ACC112 (cell line): ENCODE measurements around the gene MYO7B.

Source experiments
- H2AFZ ChIP-seq: fragments of 200-600 bp; sonication (generic); one replicate; pipeline ENCODE4 v1.6.0; 2017; ENCODE audit warnings: antibody characterized with exemption, low read length; ENCODE audit not compliant: unreplicated experiment
- H3K27ac ChIP-seq: fragments of 200-600 bp; sonication (generic); 2 replicates; pipeline ENCODE4 v1.5.1; 2014; ENCODE audit warnings: low read depth, mild to moderate bottlenecking, antibody characterized with exemption, low read length, moderate library complexity
- H3K27me3 ChIP-seq: fragments of 200-600 bp; sonication (generic); 2 replicates; pipeline ENCODE4 v1.6.1; 2014; ENCODE audit warnings: mild to moderate bottlenecking, antibody characterized with exemption, low read length, moderate library complexity, mixed read lengths; ENCODE audit not compliant: insufficient read depth
- H3K36me3 ChIP-seq: fragments of 200-600 bp; sonication (generic); 2 replicates; pipeline ENCODE4 v1.6.1; 2016; ENCODE audit warnings: mild to moderate bottlenecking, antibody characterized with exemption, low read length, moderate library complexity, mixed read lengths; ENCODE audit not compliant: insufficient read depth
- H3K4me1 ChIP-seq: fragments of 200-600 bp; sonication (generic); one replicate; pipeline ENCODE4 v1.6.1; 2016; ENCODE audit warnings: low read length, mixed read lengths; ENCODE audit not compliant: insufficient read depth, unreplicated experiment, control insufficient read depth
- H3K4me3 ChIP-seq: fragments of 200-600 bp; sonication (generic); 2 replicates; pipeline ENCODE4 v1.5.1; 2014; ENCODE audit warnings: mild to moderate bottlenecking, low read depth, low read length
- H3K79me2 ChIP-seq: fragments of 200-600 bp; sonication (generic); one replicate; pipeline ENCODE4 v1.6.0; 2016; ENCODE audit warnings: low read length; ENCODE audit not compliant: control insufficient read depth, unreplicated experiment, insufficient read depth

The MYO7B gene

GRCh38 chr2:127551221-127551930 lies 15.9 kb downstream of the MYO7B start:
- Histone ChIP-seq H2AFZ (no peak overlapping the region), H3K79me2 (no peaks in the 10 kb centered on the region)

DNA sequence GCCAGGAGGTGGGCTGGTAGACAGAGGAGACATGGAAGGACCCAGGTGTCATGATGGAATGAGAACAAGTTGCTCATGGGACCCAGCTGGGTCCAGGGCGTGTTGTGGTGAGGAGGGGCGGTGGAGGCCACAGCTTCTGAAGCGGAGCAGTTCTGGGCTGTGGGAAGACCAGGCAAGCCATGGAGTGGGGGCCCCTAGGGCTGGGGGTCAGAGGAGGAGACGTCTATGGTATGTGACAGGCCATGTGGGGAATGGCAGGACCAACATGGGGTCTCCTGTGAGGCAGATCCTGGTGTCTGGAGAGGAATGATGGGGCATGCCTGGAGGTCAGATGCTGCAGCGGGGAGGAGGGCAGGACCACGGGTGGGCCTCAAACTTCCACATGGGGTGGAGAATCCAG lies 16.9 kb downstream of the MYO7B start:
- no peak overlapping the region for H3K27ac ChIP-seq
- H3K36me3 ChIP-seq = no peaks in the 10 kb centered on the region
- H3K79me2 ChIP-seq = no peaks in the 10 kb centered on the region
- H3K4me1 ChIP-seq = no peaks in the 10 kb centered on the region
- H3K27me3 ChIP-seq = peaks cover 21% of the 10 kb centered on the region
- H2AFZ ChIP-seq = no peak overlapping the region
- H3K4me3 ChIP-seq = no peak overlapping the region

More at GRCh38 chr2:127551221-127551930, 15.9 kb downstream of the MYO7B start:
- no peaks in the 10 kb centered on the region for H3K36me3 ChIP-seq
- H3K4me1 ChIP-seq = no peaks in the 10 kb centered on the region
- H3K4me3 ChIP-seq = no peak overlapping the region
- H3K27ac ChIP-seq = no peak overlapping the region
- H3K27me3 ChIP-seq = peaks cover 28% of the 10 kb centered on the region

- Histone ChIP-seq H3K27me3 (peaks cover 16% of the 10 kb centered on the region), H3K4me3 (no peak overlapping the region), H3K36me3 (no peaks in the 10 kb centered on the region), H3K27ac (no peak overlapping the region), H3K4me1 (no peaks in the 10 kb centered on the region), H3K79me2 (no peaks in the 10 kb centered on the region), H2AFZ (no peak overlapping the region)
Measured at GRCh38 chr2:127552846-127553245, 17.4 kb downstream of the MYO7B start.

DNA sequence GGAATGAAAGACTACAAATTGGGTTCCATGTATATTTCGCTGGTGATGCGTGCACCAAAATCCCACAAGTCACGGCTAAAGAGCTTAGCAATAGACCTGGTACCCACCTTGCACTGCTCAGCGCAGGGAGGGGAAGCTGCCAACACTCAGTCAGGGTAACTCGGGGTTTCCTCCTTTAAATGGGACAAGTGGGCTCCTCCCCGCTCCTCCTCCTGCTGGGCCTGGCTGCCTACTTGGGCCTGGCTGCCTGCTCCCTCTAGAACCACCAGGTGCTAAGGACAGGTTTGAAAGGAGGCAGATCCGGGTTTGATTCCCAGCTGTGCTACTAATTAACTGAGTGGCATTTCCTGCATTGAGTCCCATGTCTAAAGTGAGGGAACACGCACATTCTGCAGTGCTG lies 23.4 kb downstream of the MYO7B start:
- Histone ChIP-seq H3K4me3 (no peak overlapping the region), H3K27me3 (no peaks in the 10 kb centered on the region), H2AFZ (no peak overlapping the region), H3K27ac (no peak overlapping the region), H3K4me1 (peaks cover 32% of the 10 kb centered on the region), H3K79me2 (no peaks in the 10 kb centered on the region), H3K36me3 (no peaks in the 10 kb centered on the region)

- no peaks in the 10 kb centered on the region for H3K27me3 ChIP-seq
- peak overlapping the region; percentile 77; the same call in 1 of the 2 replicates for H3K27ac ChIP-seq
- no peak overlapping the region for H3K4me3 ChIP-seq
- H2AFZ ChIP-seq = no peak overlapping the region
- H3K4me1 ChIP-seq = peaks cover 32% of the 10 kb centered on the region
- H3K79me2 ChIP-seq = no peaks in the 10 kb centered on the region
- no peaks in the 10 kb centered on the region for H3K36me3 ChIP-seq
Measured at GRCh38 chr2:127559454-127559853, 24.0 kb downstream of the MYO7B start.

DNA sequence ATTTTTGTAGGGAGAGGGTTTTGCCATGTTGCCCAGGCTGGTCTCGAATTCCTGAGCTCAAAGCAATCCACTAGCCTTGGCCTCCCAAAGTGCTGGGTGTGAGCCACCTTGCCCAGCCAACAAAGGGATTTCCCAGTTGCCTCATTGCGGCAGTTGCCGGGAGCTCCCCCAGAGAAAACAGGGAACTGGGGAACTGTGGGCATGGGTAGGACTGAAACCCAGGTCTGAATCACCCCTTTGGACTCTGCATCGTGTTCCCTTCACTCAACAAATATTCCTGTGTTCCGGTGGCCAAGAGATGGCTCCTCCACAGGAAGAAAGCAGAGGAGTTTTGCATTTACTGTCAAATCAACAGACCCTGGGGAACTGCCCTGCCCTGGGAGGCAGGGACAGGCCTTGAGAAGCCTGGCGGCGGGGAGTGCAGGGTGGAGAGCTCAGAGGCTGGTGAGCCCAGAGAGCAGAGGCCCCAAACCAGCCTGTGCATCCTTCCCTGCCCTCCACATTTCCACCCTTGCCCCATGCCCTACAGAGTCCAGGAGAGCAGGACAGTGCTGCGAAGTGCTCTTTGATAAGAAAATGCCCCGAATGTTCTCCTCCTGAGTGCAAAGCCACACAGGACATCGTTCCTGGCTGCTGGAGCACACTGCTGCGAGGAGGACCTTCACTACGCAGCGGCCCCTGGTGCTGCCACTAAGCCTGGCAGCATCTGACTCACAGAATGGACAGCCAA lies 24.9 kb downstream of the MYO7B start:
- H3K36me3 ChIP-seq = no peaks in the 10 kb centered on the region
- H3K27me3 ChIP-seq = no peaks in the 10 kb centered on the region
- no peaks in the 10 kb centered on the region for H3K79me2 ChIP-seq
- H2AFZ ChIP-seq = peak overlapping the region; percentile 50
- peak overlapping the region; percentile 77 for H3K27ac ChIP-seq
- H3K4me3 ChIP-seq = peak overlapping the region; percentile 10; the same call in 1 of the 2 replicates
- H3K4me1 ChIP-seq = peaks cover 32% of the 10 kb centered on the region

DNA sequence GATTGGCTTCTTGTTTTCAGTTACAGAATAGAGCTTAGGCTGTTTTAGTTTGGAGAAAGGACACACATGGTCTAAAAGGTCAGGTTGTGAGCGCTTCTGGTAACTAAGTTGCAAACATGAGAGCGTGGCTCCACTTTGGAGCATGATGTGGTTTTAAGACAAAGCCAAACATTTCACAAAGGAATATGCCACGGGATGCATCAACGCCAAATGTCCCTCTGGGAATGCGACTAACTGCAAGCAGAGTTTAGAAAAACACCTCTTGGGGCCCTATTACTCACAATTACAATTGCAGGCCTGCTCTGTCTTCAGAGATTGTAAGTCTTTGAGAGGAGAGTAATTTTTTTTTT lies 25.4 kb downstream of the MYO7B start:
- H3K4me3 ChIP-seq = no peak overlapping the region
- peak overlapping the region; percentile 77 for H3K27ac ChIP-seq
- H3K27me3 ChIP-seq = no peaks in the 10 kb centered on the region
- peak overlapping the region; percentile 50 for H2AFZ ChIP-seq
- no peaks in the 10 kb centered on the region for H3K36me3 ChIP-seq
- H3K4me1 ChIP-seq = peaks cover 32% of the 10 kb centered on the region
- H3K79me2 ChIP-seq = no peaks in the 10 kb centered on the region

DNA sequence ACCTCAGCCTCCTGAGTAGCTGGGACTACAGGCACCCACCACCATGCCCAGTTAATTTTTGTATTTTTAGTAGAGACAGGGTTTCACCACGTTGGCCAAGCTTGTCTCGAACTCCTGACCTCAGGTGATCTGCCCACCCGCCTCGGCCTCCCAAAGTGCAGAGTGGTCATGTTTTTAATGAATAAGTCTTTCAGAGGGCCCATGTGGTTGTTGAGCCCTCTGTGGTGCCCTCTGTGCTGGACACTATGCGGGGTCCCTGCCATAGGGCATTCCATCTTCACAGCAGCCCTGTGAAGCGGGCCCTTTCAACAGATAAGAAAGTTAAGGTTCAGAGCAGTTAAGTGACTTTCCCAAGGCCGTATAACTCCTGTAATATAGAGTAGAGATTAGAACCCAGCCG lies 25.9 kb downstream of the MYO7B start:
- peak overlapping the region; percentile 77 for H3K27ac ChIP-seq
- H3K36me3 ChIP-seq = no peaks in the 10 kb centered on the region
- H3K4me3 ChIP-seq = no peak overlapping the region
- no peak overlapping the region for H2AFZ ChIP-seq
- H3K79me2 ChIP-seq = no peaks in the 10 kb centered on the region
- peaks cover 32% of the 10 kb centered on the region for H3K4me1 ChIP-seq
- no peaks in the 10 kb centered on the region for H3K27me3 ChIP-seq

- Histone ChIP-seq H2AFZ (peak overlapping the region; percentile 59), H3K27me3 (no peaks in the 10 kb centered on the region), H3K79me2 (no peaks in the 10 kb centered on the region), H3K27ac (no peak overlapping the region), H3K4me1 (peaks cover 32% of the 10 kb centered on the region), H3K4me3 (no peak overlapping the region), H3K36me3 (no peaks in the 10 kb centered on the region)
Measured at GRCh38 chr2:127562936-127563335, 27.5 kb downstream of the MYO7B start.

DNA sequence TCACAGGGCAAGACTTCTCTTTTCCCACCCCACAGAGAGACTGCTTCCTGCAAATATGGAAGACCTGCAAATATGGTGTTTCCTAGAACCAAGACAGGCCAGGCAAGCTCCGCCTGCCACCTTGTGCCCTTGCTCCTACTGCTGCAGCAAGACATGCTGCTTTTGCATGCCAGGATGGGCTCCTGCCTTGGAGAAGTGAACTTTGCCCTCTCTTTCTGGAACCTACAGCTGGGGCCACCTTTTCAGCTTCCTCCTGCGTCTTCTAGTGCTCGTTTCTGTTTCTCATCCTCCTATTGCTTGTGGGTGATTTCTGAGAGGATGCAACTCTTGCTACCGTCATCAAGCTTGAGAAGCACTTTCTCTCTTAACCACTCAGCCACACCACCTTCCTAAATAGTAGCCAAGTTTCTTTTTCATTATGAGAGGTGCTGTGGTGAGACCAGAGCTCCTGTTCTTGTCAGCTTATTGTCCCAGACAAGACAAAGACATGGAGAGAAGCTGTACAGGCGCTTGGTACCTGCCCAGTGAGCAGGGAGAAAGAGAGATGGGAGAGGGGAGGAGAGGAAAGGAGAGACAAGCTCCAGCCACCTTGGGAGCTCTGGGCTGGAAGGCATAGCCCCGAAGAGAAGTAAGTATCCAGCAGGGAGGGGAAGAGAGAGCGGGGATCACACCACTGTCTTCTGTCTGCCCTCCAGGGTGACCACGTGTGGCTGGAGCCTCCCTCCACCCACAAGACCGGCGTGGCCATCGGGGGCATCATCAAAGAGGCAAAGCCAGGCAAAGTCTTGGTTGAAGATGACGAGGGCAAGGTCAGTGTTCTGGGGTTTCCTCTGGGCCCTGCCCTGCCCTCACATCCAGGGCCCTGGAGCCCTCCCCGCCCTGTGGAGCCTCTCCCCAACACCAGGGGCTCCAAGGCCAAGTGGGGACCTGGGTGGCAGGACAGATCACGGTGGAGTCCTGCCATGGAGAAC lies 28.3 kb downstream of the MYO7B start:
- Histone ChIP-seq H3K4me3 (no peak overlapping the region), H3K27me3 (no peaks in the 10 kb centered on the region), H3K4me1 (peaks cover 40% of the 10 kb centered on the region), H2AFZ (peak overlapping the region; percentile 59), H3K27ac (no peak overlapping the region), H3K79me2 (no peaks in the 10 kb centered on the region), H3K36me3 (no peaks in the 10 kb centered on the region)
